Smooth muscle cell (in vitro differentiated cells): Measurements from ENCODE around the gene GPATCH4. TPM values are rescaled to one million over a fixed set of nuclear protein-coding genes. Genes with fewer than 3 reads are reported as not detected.

Experiments used
- DNase-seq: peaks from one replicate; lab custom pipeline; 2025; ENCODE audit not compliant: unreplicated experiment; lab: John Stamatoyannopoulos, UW
- H2AFZ ChIP-seq: fragments of 200-600 bp; sonication (generic); 2 replicates; pipeline ENCODE4 v1.6.0; 2016; ENCODE audit warnings: antibody characterized with exemption, low read depth, mild to moderate bottlenecking
- H3F3A ChIP-seq: fragments of 200-600 bp; sonication (generic); 2 replicates; pipeline ENCODE4 v1.6.0; 2017; ENCODE audit warnings: antibody characterized with exemption, low read depth
- H3K27ac ChIP-seq: fragments of 200-600 bp; sonication (generic); 2 replicates; pipeline ENCODE4 v1.5.1; 2016; ENCODE audit warnings: low read depth, mild to moderate bottlenecking
- H3K27me3 ChIP-seq: fragments of 200-600 bp; sonication (generic); 2 replicates; pipeline ENCODE4 v1.6.1; 2016; ENCODE audit warnings: low read depth, mild to moderate bottlenecking
- H3K36me3 ChIP-seq: fragments of 200-600 bp; sonication (generic); 2 replicates; pipeline ENCODE4 v1.5.1; 2016; ENCODE audit warnings: low read depth
- H3K4me1 ChIP-seq: fragments of 200-600 bp; sonication (generic); 2 replicates; pipeline ENCODE4 v1.5.1; 2016; ENCODE audit warnings: low read depth
- H3K4me2 ChIP-seq: fragments of 200-600 bp; sonication (generic); 2 replicates; pipeline ENCODE4 v1.6.0; 2016; ENCODE audit warnings: mild to moderate bottlenecking
- H3K4me3 ChIP-seq: fragments of 200-600 bp; sonication (generic); 2 replicates; pipeline ENCODE4 v1.5.1; 2016; ENCODE audit warnings: mild to moderate bottlenecking
- H3K79me2 ChIP-seq: fragments of 200-600 bp; sonication (generic); 2 replicates; pipeline ENCODE4 v1.6.0; 2016; ENCODE audit warnings: low read depth, mild to moderate bottlenecking
- H3K9ac ChIP-seq: fragments of 200-600 bp; sonication (generic); 2 replicates; pipeline ENCODE4 v1.6.0; 2016; ENCODE audit warnings: low read depth
- H3K9me3 ChIP-seq: fragments of 200-600 bp; sonication (generic); replicated peaks from 2 replicates; pipeline ENCODE4 v1.5.1; 2016; ENCODE audit warnings: low read depth
- H4K20me1 ChIP-seq: fragments of 200-600 bp; sonication (generic); 2 replicates; pipeline ENCODE4 v1.6.0; 2016; ENCODE audit warnings: low read depth
- WGBS: methylation state at CpG from one replicate; pipeline ENCODE4 v1.1.7; 2016; ENCODE audit warnings: low lambda C conversion rate; 5-methylcytosine and 5-hydroxymethylcytosine counted together
- polyA plus RNA-seq: library from polyadenylated mRNA; unstranded; fragments of >200 nt; fragmentation: Nextera tagmentation; extraction: Ambion mirVana; gene quantifications from 2 replicates; pipeline ENCODE4 v1.2.1, GENCODE V29; 2016
- total RNA-seq: library from RNA; depleted of rRNA; stranded (reverse); fragments of >200 nt; gene quantifications from 2 replicates; pipeline ENCODE4 v1.2.3, GENCODE V29; 2014
- TF ChIP-seq, protein P1 (sequence below): fragments of 200-600 bp; sonication (generic); IDR thresholded peaks from 2 replicates; pipeline ENCODE4 v1.5.1; 2017; ENCODE audit warnings: borderline replicate concordance, mild to moderate bottlenecking, antibody characterized with exemption; ENCODE audit not compliant: insufficient read depth, poor library complexity, severe bottlenecking

Gene GPATCH4
- total and polyA plus RNA-seq, 2 experiments from 2014 or later, result 11.9 to 19.9 TPM

DNA sequence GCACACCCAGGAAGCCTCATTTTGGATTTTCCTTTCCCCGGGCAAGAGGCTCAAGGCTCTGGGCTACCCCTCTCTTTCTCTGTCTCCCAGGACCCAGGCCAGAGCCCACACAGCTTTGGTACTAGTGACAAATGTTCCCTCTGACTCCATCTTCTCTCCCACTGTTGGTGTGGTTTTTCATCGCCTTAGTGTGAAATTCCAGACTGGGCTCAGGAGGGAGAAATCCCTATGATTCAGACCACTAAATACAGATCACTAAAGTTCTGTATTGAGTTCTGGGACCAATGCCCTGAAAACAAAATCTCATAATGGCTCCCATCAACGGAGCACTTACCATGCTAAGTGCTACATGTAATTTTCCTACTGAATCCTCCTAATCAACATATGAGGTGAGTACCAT, 55.0 kb downstream of the GPATCH4 start:
- H3K79me2 ChIP-seq, result no peaks in the 10 kb centered on the region
- no peaks in the 10 kb centered on the region for H3F3A ChIP-seq
- H3K36me3 ChIP-seq, result no peaks in the 10 kb centered on the region
- no peaks in the 10 kb centered on the region for H3K27me3 ChIP-seq
- no peak overlapping the region for H3K4me2 ChIP-seq
- DNase-seq, result no peak
- no peaks in the 10 kb centered on the region for H4K20me1 ChIP-seq
- H3K27ac ChIP-seq, result no peak overlapping the region
- H3K9me3 ChIP-seq, result no peaks in the 10 kb centered on the region
- no peaks in the 10 kb centered on the region for H3K4me1 ChIP-seq
- no peak overlapping the region for H2AFZ ChIP-seq
- TF ChIP-seq, protein P1, sequence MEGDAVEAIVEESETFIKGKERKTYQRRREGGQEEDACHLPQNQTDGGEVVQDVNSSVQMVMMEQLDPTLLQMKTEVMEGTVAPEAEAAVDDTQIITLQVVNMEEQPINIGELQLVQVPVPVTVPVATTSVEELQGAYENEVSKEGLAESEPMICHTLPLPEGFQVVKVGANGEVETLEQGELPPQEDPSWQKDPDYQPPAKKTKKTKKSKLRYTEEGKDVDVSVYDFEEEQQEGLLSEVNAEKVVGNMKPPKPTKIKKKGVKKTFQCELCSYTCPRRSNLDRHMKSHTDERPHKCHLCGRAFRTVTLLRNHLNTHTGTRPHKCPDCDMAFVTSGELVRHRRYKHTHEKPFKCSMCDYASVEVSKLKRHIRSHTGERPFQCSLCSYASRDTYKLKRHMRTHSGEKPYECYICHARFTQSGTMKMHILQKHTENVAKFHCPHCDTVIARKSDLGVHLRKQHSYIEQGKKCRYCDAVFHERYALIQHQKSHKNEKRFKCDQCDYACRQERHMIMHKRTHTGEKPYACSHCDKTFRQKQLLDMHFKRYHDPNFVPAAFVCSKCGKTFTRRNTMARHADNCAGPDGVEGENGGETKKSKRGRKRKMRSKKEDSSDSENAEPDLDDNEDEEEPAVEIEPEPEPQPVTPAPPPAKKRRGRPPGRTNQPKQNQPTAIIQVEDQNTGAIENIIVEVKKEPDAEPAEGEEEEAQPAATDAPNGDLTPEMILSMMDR, result no peak
- no peak overlapping the region for H3K9ac ChIP-seq
- WGBS, result 97% methylated on average over 3 of the region's 3 CpGs
- H3K4me3 ChIP-seq, result no peak overlapping the region

DNA sequence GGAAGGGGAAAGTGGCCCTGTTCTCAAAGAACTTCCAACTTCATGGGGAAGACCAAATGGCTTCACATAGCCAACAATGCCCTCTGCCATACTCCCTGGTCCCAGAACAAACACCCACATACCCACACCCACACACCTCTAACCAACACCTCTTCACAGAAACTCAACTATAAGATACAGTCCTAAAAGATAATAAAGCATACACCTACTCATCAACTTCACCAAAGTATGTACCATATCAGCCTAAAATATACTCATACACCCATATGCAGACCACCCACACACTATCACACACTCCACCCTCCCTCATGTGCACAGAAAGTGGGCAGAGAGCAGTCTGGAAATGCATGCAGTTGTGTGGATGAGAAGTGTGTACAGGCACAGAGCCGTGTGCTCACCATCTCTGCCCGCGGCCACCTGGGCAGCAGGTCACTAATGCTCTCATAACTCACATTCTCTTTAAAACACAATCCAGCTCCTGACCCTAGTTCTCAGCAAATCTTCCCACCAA, 56.6 kb downstream of the GPATCH4 start:
- Histone ChIP-seq H3K4me1 (no peaks in the 10 kb centered on the region), H3K36me3 (no peaks in the 10 kb centered on the region), H3K4me3 (no peak overlapping the region)

More for the DNA sequence above, 56.6 kb downstream of the GPATCH4 start:
- TF ChIP-seq, protein P1, result no peak
- no peak overlapping the region for H3K27ac ChIP-seq
- DNase-seq, result no peak
- H3K79me2 ChIP-seq, result no peaks in the 10 kb centered on the region
- H2AFZ ChIP-seq, result no peak overlapping the region
- WGBS, result 100% methylated on average over 3 of the region's 3 CpGs
- H4K20me1 ChIP-seq, result no peaks in the 10 kb centered on the region
- no peaks in the 10 kb centered on the region for H3F3A ChIP-seq
- no peaks in the 10 kb centered on the region for H3K9me3 ChIP-seq
- no peaks in the 10 kb centered on the region for H3K27me3 ChIP-seq
- H3K9ac ChIP-seq, result no peak overlapping the region
- no peak overlapping the region for H3K4me2 ChIP-seq

Other genes with a start within 250 kb of the GPATCH4 start
- gene RHBG, start 232.3 kb downstream of the GPATCH4 start, total RNA-seq, result 0.63 TPM in 1 of 2 replicates, not detected in the other
- 0.09 TPM in 1 of 2 replicates, not detected in the other for gene RHBG, start 232.3 kb downstream of the GPATCH4 start, polyA plus RNA-seq
- 23.2 and 24.3 TPM in 2 replicates for gene MEF2D, start 100.7 kb downstream of the GPATCH4 start, total RNA-seq
- gene MEF2D, start 100.7 kb downstream of the GPATCH4 start, polyA plus RNA-seq, result 40.5 and 45.6 TPM in 2 replicates
- 2.6 and 11.9 TPM in 2 replicates for gene IQGAP3, start 28.9 kb downstream of the GPATCH4 start, total RNA-seq
- gene IQGAP3, start 28.9 kb downstream of the GPATCH4 start, polyA plus RNA-seq, result 2.9 and 3.6 TPM in 2 replicates
- gene TTC24, start 21.8 kb downstream of the GPATCH4 start, total RNA-seq, result not detected in 2 replicates
- gene TTC24, start 21.8 kb downstream of the GPATCH4 start, polyA plus RNA-seq, result not detected in 2 replicates
- 50.5 and 53.7 TPM in 2 replicates for gene NAXE, start 9.7 kb downstream of the GPATCH4 start, total RNA-seq
- gene NAXE, start 9.7 kb downstream of the GPATCH4 start, polyA plus RNA-seq, result 72.5 and 85.5 TPM in 2 replicates
- gene HAPLN2, start 17.9 kb upstream of the GPATCH4 start, total RNA-seq, result not detected in 2 replicates
- 1.00 TPM in 1 of 2 replicates, not detected in the other for gene HAPLN2, start 17.9 kb upstream of the GPATCH4 start, polyA plus RNA-seq
- gene BCAN, start 40.6 kb upstream of the GPATCH4 start, total RNA-seq, result not detected in 2 replicates
- 0.79 TPM in 1 of 2 replicates, not detected in the other for gene BCAN, start 40.6 kb upstream of the GPATCH4 start, polyA plus RNA-seq
- 27.1 and 28.5 TPM in 2 replicates for gene NES, start 75.9 kb upstream of the GPATCH4 start, total RNA-seq
- 11.3 and 23.3 TPM in 2 replicates for gene NES, start 75.9 kb upstream of the GPATCH4 start, polyA plus RNA-seq
- gene CRABP2, start 104.1 kb upstream of the GPATCH4 start, total RNA-seq, result 69.4 and 86.6 TPM in 2 replicates
- 145 and 277 TPM in 2 replicates for gene CRABP2, start 104.1 kb upstream of the GPATCH4 start, polyA plus RNA-seq
- gene METTL25B, start 127.0 kb upstream of the GPATCH4 start, total RNA-seq, result 5.4 and 11.0 TPM in 2 replicates
- gene METTL25B, start 127.0 kb upstream of the GPATCH4 start, polyA plus RNA-seq, result 17.5 and 21.7 TPM in 2 replicates
- 13.8 and 20.3 TPM in 2 replicates for gene ISG20L2, start 127.3 kb upstream of the GPATCH4 start, total RNA-seq
- gene ISG20L2, start 127.3 kb upstream of the GPATCH4 start, polyA plus RNA-seq, result 17.4 and 19.2 TPM in 2 replicates
- gene MRPL24, start 139.6 kb upstream of the GPATCH4 start, total RNA-seq, result 16.5 and 29.3 TPM in 2 replicates
- 68.6 and 79.6 TPM in 2 replicates for gene MRPL24, start 139.6 kb upstream of the GPATCH4 start, polyA plus RNA-seq
- 88.4 and 97.2 TPM in 2 replicates for gene HDGF, start 150.2 kb upstream of the GPATCH4 start, total RNA-seq
- gene HDGF, start 150.2 kb upstream of the GPATCH4 start, polyA plus RNA-seq, result 109 and 134 TPM in 2 replicates
- 31.0 and 37.7 TPM in 2 replicates for gene PRCC, start 166.1 kb upstream of the GPATCH4 start, total RNA-seq
- gene PRCC, start 166.1 kb upstream of the GPATCH4 start, polyA plus RNA-seq, result 68.1 and 68.7 TPM in 2 replicates
- gene SH2D2A, start 215.4 kb upstream of the GPATCH4 start, total RNA-seq, result 10.2 and 14.4 TPM in 2 replicates
- 36.9 and 38.2 TPM in 2 replicates for gene SH2D2A, start 215.4 kb upstream of the GPATCH4 start, polyA plus RNA-seq